ENCODE results near the gene SMAD9.

The SMAD9 gene

DNA sequence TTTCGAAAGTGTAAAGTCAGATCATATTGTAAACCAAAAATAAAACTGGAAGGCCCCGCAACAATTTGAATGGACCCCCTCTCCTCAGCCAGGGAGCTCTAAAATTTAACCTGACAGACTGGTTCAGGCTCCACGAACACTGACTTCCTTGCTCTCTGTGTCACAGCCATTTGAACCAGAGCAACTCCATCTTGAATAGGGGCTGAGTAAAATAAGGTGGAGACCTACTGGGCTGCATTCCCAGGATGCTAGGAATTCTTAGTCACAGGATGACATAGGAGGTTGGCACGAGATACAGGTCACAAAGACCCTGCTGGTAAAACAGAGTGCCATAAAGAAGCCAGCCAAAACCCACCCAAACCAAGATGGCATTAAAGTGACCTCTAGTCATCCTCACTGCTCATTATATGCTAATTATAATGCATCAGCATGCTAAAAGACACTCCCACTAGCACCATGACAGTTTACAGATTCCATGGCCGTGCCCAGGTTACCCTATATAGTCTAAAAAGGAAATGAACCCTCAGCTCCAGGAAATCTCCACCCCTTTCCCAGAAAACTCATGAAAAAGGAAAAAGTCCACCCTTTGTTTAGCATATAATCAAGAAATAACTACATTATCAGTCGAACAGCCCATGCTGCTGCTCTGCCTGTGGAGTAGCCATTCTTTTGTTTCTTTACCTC lies 57.9 kb downstream of the SMAD9 start:
- DNase-seq, result no peak

DNA sequence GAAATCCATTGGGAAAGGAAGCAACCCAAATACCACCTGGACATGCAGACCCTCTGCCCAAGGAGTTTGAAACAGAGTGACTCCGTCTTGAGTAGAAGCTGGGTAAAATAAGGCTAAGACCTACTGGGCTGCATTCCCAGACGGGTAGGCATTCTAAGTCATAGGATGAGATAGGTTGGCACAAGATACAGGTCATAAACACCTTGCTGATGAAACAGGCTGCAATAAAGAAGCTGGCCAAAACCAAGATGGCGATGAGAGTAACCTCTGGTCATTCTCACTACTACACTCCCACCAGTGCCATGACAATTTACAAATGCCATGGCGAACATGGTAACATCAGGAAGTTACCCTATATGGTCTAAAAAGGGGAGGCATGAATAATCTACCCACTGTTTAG lies 60.8 kb downstream of the SMAD9 start:
- DNase-seq, result no peak

DNA sequence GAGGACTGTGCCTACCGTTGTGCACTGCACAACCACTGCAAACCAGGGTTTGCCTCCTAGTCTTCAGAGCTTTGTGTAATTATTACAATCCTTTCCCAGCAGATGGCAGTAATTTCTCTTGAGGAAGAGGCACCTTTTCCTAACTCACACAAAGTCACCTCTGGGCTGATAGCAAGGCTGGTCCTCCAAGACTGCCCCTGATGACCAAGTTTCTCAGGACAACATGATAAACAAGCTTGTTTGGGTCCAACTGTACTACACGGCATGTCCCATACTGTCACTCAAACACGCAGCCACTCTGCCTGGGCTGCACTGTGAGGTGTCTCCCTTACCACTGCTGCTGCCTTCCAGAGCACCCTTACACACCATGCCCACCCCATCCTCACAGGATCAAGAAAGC lies 61.7 kb downstream of the SMAD9 start:
- peak; percentile 33 for DNase-seq

DNA sequence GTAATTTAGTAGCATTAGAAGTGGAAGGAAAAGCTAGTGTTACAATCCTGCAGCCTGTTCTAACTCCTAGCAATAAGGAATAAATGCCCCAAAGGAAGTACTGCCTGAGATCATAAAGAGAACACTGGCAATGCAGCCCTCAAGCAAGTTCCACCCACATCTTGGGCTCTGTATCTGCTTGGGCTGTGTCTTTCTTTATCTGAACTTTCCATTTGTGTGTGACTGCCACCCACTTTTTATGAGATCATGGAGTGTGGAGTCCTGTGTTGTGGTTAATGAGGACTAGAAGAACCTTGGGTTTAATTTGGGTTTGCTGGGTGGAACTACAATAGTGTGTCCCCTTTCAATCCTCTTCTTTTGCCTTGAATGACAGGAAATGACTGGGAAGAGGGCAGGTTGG lies 62.8 kb downstream of the SMAD9 start:
- DNase-seq, result no peak

DNA sequence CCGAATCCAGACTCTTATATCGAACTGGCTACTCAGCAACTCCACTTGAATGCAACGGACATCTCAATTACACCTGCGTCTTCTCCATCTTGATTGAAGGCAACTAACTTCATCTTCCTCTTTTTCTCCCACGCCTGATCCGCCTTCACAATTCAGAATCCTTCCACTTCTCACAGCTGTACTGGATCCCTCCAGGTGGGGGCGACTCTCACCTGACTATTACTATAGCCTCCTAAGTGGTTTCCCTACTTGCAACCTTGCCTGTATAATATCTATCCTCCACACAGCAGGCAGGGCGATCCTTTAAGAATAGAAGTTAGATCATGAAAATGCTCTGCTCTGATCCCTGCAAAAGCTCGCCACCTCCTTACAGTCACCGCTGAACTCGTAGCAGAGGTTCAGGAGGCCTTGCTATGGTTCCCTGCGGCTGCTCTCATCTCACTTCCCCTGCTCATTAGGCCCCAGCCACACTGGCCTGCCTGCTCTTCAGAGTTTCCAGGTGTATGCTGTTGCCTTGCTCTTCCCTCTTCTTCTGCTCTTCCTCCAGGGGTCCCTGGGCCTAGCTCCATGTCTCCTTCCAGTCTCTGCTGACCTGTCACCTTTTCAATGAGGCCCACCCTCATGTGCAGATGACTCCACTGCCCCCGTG lies 69.1 kb downstream of the SMAD9 start:
- no peak for DNase-seq

DNA sequence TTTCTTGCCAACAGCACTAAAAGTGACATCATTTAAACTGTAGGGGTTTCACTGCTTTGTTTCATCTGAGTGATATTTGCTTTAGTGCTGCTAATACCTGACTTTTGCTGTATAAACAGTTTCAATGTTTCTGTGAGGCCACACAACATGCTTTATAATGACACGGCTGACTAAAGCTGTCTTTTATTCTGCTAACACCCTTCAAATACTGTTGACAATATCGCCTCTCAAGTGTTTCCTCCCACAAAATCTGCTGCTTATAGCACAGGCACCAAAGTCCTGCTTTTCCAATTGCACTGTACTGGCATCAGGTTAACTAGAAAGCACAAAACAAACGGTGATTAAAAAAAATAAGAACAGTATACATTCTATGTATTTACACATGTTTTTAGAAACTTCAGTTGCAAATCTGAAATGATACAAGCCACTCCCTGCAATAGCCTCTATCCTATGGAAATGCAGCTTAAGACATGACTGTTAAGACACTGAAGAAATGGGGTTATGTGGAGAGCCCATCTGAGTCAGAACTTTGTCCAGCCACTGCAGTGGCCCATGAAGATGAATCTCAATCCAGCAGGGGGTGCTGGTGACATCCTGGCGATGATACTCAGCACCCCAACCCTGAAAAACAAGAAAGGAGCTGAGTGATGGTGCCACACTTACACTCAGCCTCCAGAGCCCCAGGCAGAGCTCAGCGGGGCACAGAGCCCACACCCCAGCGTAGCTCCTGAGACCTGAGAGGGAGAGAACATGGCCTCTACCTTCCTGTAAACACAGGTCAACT lies 71.6 kb downstream of the SMAD9 start:
- DNase-seq, result no peak

DNA sequence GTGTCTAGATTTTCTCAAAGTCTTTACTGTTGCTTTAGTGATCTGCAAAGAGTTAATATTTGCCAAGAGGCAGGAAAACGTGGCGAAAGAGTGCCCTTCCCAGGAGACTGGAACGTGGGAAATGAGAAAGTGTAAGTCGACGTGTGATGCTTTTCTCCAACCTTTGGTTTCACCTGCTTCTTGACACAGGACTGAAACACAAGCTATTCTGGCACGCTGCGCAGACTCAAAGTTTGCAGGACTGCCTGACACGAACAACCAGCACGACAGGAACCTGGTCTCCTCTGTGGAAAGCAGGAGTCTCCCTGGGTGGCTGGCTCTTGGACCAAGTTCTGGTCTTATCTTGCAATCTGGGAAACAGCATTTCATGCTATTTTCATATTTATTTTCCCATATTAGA lies 72.4 kb downstream of the SMAD9 start:
- no peak for DNase-seq

DNA sequence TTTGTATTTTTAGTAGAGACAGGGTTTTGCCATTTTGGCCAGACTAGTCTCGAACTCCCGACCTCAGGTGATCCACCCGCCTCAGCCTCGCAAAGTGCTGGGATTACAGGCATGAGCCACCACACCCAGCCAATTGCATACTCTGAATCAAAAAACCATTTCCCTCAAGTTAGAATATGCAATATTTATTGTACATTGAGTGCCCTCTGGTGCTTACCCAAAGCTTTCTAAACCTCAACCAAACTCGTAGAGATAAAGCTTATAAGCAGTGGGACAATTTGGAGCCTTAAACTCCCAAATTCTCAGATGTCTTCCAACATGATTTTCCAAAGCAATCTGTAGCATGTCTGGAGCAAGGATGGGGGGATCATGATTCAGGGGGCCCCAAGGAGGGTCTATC lies 78.6 kb downstream of the SMAD9 start:
- no peak for DNase-seq

DNA sequence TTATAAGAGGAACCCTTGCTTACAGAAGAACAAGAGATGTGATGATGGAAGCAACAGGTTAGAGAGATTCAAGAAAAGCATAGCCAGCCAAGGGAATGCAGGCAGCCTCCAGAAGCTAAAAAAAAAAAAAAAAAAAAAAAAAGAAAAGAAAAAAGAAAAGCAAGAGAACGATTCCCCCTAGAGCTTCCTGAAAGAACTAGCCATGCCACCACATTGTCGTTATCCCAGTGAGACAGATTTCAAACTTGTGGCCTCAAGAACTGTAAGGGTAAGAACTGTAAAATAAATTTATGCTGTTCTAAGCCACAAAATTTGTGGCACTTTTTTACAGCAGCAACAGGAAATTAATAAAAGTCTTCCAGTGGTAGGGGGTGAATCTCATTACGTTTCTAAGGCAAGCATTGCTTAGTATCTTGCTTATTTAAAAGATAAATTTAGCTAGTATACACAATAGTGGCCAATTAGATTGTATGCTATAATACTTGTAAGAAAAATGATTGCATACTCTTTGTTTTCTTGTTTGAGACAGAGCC lies 79.3 kb downstream of the SMAD9 start:
- DNase-seq, result no peak

DNA sequence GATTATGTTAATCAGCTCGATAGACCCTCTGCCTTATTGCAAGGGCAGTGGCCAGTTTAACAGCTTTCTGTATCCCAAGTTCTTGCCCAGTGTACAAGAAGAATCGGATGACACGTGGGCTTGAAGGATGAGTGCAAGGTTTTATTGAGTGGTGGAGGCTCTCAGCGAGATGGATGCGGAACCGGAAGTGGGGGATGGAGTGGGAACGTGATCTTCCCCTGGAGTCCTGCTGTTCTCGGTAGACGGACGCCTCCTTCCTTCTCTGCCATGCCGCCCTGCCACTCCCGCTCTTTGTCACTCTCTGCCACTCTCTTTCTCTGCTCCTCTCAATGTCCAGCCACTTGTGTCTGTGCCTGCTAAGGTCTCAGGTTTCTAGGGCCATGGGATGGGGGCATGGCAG lies 80.1 kb downstream of the SMAD9 start:
- peak; percentile 38 for DNase-seq

DNA sequence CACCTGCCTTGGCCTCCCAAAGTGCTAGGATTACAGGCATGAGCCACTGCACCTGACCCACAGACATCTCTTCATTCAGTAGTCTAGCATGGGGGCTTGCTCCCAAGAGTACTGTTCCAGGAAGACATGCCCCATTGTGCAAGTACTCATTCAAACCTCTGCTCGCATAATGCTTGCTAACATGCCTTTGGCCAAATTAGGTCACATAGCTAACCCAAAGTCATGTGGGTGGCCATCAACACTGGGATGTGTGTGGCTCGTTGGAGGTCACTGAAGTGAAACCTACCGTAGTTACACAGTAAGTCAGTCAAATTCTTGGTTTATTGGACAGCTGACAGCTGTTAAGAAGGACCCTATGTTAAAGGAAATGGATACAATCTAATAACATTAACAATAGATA lies 80.8 kb downstream of the SMAD9 start:
- DNase-seq, result no peak

DNA sequence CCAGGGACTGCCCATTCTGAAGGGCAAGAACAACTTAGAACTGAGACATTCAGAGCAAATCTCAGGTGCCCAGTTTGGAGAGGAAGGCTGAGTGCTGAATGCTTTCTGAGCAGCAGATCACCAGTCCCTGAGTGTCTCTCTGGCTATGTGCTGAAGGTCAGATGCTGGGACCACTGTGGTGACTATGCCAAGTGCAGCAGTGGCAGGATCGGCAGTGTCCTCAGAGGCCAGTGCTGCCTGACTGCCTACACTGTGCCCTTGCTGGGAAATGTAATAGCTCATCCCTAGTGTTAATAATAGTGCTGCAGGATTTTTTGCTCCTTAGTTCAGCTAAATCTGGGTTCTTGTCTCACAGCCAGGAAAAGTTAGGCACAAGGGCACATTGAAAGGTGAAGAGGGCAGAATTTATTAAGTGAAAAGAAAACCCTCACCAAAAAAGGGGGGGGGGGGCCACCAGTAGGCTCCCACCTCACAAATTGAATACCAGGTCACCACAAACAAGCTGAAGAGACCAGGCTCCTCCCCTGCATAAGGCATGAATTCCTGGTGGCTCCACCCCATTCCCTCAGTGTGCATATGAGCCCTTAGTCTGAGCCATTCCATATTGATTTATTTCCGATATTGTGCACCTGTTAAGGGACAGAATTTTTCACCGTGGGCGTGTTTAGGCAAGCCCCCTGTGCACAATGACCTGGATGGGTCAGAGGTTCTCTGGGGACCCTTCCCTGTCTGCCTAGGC lies 82.5 kb downstream of the SMAD9 start:
- DNase-seq, result no peak

DNA sequence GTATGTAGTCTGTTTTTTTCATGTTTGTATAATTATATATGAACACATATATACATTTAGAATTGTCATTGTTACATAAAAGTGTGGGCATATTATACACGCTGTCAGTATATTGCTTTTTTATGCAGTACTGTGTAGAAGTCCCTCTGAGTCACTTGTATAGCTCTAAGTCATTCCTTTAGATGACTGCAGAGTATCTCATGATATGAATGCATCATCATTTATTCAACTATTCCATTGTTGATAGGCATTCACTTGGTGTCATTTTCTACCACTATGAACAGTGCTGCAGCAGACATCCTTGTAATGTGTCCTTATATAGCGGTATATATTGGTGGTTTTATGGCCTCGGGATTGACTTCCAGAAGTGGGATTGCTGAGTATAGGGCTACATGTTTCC lies 85.7 kb downstream of the SMAD9 start:
- no peak for DNase-seq

DNA sequence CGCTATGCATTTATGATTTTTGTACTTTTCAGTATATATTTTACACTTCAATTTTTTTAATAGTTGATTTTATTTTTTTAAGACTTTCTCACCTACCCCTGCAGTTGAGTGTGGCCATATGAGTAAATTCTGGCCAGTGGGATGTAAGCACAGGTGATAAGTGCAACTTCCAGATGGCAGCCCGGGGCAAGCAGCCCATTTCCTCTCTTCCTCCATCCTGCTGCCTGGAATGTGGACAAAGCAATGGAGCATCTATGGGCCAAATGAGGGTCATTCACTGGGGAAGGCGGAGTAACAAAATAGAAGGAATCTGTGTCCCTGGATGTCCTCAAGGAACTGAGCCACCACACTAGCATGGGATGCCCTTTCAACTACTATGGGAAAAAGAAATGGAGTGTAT lies 88.7 kb downstream of the SMAD9 start:
- no peak for DNase-seq

DNA sequence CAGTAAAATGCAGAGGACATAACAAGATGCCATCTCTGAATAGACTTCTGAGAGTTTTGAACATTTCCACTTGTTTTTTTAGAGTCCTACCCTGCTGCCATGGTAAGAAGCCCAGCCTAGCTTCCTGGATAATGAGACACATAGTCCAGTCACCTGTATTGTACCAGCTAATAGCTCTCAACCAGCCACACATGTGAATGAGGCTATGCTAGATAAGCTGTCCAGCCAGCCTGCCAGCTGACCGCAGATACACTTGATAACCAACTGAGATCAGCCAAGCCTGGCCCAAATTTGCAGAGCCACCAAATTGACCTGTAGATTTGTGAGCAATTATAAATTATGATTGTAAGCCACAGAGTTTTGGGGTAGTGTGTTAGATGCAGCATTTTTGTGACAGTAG lies 90.3 kb downstream of the SMAD9 start:
- DNase-seq, result no peak

DNA sequence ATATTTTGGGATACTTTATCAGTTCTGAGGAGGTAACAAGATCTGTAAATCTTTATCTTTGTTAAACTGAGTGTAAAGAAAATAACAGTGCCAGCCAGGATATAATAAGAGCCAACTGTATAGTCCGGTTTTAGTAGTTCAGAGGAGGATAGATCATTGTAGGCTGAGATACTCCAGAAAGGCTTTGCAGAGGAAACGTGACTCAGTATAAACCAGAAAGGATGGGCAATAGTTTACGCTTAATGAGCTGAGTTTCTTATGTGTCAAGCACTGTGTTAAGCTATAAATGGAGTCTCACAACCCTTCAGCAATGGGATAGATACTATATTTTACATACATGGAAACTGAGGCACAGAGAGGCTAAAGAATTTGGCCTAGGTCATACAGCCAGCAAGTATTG lies 97.3 kb downstream of the SMAD9 start:
- no peak for DNase-seq

DNA sequence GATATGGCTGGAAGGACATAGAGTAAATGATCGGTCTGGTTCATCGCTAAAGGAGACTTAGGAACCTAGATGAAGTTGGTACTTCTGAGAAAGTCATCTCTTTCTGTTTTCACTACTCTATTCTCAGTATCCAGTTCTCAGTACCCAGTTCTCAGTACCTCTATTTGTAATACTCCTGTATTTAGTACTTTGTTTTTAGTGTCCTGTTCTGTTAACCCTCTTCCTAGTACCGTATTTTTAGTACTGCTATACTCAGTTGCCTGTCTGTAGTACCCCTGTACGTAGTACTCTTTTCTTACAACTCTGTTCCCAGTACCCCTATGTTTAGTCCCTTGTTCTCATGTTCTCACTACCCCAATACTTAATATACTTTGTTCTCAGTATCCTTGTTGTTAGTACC lies 99.8 kb downstream of the SMAD9 start:
- DNase-seq, result no peak

DNA sequence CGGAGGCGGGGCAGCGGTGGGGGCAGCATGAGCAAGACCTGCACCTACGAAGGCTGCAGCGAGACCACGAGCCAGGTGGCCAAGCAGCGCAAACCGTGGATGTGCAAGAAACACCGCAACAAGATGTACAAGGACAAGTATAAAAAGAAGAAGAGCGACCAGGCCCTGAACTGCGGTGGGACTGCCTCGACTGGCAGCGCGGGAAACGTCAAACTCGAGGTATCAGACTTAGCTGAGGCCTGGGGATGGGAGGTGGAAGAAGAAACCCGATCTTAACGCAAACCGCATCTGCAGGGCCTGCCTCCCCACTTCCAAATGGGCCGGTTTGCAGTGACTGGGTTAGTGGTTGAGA lies 100.3 kb downstream of the SMAD9 start:
- DNase-seq, result no peak

DNA sequence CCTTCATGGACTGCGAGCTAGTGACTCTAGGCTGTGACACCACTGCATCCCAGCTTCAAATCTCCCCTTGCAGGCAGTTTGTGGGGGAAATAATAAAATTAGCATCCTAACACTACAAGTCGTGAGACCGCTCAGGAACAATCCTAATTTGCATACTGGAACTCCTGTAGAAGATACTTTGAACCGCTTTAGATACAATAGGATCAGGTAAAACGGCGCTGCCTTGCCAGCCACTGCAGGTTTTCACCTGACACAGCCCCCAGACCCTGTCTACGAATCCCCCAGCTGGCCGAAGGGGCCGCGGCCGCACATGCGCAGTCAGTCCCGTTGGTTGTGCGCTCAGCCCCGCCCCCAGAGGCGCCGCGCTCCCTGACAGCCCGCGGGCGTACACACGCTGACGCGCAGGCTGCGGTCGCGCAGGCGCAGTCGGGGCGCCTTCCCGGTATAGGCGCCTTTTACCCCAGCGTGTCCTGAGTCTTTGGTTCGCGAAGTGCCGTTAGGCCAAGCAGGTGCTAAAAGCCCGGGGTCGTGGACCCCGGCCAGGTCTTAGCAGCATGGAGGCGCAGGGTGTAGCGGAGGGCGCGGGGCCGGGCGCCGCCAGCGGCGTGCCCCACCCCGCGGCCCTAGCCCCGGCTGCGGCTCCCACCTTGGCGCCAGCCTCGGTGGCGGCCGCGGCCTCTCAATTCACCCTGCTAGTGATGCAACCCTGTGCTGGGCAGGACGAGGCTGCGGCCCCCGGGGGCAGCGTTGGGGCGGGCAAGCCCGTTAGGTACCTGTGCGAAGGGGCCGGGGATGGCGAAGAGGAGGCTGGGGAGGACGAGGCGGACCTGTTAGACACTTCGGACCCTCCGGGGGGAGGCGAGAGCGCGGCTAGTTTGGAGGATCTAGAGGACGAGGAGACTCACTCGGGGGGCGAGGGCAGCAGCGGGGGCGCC lies 101.0 kb downstream of the SMAD9 start, which contains the start of gene RFXAP:
Gene RFXAP (plus strand): TSS at position 419 of the 935 bp plus-strand sequence. CDS start 136 bp downstream, at position 555.
- peak; percentile 71 for DNase-seq

DNA sequence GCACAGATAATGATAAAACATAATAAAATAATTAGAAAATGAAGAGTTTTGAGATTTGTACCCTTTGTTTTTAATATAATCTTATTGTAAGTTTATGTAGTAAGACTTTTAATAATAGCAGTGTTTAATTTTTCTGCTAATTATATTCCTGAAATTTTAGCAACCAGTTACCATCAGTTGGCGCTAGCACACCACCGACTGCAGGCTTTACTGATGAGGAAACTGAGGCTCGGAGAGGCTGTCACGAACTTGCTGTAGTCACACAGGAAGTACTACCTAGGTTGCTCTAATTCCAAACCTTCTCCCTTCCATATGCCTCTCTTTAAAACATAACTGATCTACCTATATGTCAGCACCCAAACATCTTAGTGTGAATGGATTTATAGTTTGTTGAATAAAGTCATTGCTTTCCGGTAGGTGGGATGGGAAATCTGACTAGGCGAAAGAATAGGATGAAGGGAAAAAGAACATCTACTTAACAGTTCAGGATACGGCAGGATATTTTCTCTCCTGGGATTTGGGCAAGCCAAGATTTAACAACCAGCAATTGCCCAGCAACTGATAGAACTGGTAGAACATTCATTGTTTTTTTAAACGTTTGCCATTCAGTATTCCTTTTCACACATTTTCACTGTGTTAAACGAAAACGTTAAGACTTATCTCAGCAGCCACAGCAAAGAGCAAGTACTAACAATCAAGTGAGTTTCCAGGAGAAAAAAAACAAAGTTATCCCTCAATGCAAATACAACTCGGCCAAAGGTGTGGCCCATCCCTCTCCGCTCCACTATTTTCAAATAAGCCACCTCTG lies 101.8 kb downstream of the SMAD9 start:
- DNase-seq, result no peak

DNA sequence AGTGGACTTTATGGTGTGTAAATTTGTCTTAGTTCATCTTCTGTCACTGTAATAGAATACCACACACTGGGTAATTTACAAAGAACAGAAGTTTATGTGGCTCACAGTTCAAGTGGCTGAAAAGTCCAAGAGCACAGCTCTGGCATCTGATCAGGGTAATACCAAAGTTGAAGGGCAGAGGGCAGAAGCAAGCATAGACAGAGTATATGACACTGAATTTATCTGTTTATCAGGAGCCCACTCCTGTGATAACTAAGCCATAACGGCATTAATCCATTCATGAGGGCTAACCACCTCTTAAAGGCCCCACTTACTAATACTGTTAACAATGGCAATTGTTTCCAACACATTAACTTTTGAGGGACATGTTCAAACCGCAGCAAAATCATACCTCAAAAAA lies 105.0 kb downstream of the SMAD9 start:
- DNase-seq, result no peak

Measured in NCI-H1105 (cell line).